Stimulated activated CD4-positive, alpha-beta T cell treated with anti-CD3 and anti-CD28 coated beads, Interleukin-15, amount 100 ng/mL, for 1 hour (primary cell): ENCODE data around the gene KLF5.

Experiments used
- DNase-seq, 2 donors: peaks; one replicate each; pipeline ENCODE4 v3.0.0-alpha.2; 2020; ENCODE audit warnings: low read depth in 1 of 2, low spot score in 1 of 2

Gene KLF5

DNA sequence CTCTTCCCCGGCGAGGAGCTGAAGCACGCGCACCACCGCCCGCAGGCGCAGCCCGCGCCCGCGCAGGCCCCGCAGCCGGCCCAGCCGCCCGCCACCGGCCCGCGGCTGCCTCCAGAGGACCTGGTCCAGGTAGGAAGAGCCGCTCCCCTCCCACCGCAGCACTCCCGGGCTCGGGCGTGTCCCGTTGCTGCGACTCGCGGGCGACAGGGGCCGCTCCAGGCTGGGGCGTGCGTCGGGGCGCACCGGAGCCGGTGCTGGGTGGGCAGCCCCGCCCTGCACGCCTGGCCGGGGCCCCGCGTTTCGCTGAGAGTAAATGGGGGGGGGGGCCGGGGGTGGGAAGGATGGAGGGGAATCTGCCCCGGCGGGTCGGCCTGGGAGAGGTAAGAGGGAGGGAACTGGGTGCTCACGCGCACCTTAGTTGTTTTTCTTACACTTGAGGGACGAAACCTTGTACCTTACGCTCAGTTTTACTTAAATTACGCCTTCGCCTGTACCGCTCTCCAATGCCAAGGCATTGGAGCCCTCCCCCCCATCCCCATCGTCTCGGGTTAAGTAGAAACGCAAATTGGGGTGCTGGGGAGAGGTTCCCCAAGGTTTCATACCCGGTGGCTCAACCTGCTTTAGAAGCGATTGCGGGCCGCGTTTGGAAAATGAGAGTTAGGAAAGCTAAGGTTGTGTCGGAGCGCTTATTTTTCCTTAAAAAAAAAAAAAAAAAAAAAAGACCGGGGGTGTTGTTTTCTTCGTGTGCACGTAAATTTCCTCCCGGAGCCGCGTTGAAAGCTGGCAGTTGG, 850 bp downstream of the KLF5 start:
- DNase-seq, result peak; percentile 12 to 34

DNA sequence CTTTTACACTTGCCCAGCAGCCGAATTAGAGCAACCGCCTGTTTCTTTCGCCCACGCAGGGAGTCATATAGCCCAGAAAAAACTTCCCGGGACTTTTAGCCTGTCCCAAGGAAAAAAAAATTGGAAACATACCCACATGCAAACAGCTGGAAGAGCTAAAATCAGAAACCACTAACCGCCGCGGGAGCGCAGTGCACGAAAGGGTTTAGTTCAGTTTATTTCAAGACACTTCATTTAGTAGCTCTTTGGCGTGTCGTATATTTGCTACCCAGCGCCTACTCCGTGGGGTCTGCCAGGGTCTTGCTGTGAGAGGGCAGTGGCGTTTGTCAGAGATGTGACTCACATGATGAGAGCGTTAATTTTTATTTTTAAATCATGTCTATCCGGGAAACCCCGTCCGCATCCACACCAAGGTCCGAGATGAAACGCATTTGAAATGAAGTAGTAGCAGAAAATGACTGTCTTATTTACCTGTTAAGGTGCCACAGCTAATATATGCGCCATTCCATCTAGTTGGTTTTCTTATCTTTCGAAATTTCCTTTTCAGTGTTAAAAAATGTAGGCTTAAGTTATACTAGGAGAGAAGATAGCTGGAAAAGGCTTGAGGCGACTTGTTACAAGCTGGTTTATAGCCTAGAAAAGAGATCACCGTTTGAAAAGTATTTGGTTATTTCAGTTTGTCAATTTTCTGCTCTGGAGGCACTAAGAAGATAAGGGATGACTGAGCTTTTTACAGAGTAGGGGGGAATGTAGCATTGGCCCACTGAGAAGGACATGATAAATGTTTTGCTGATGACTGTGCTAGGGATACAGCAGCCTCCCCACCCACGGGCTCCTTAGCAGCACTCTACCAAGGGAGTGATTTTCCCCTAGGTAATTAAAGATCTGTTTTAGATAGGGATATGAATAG, 1.7 kb downstream of the KLF5 start:
- no peak for DNase-seq

DNA sequence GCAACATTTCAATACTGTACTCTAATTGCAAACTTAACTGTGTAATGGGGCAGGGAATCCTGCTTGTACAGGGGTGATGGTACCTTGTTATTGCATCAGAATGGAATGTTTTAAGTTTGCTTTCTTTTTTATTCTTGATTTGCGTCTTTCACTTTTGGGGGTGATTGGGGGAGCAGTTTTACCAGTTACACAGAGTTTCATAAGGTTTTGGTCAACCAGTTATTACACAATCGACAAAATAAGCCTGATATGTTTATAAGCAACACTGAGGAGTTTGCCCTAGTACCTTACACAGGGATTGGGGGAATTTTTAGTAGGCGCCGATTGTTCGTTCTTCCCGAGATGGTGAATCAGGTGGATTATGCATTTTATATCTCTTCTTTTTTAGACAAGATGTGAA, 2.7 kb downstream of the KLF5 start:
- DNase-seq, result no peak

DNA sequence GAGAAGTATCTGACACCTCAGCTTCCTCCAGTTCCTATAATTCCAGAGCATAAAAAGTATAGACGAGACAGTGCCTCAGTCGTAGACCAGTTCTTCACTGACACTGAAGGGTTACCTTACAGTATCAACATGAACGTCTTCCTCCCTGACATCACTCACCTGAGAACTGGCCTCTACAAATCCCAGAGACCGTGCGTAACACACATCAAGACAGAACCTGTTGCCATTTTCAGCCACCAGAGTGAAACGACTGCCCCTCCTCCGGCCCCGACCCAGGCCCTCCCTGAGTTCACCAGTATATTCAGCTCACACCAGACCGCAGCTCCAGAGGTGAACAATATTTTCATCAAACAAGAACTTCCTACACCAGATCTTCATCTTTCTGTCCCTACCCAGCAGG, 3.1 kb downstream of the KLF5 start:
- DNase-seq, result no peak

DNA sequence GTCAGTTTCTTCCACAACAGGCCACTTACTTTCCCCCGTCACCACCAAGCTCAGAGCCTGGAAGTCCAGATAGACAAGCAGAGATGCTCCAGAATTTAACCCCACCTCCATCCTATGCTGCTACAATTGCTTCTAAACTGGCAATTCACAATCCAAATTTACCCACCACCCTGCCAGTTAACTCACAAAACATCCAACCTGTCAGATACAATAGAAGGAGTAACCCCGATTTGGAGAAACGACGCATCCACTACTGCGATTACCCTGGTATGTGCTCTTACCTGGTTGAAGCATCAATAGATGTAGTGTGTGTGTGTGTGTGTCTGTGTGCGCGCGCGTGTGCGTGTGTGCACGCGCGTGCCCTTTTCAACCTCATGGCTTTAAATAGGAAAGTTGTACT, 3.7 kb downstream of the KLF5 start:
- DNase-seq, result no peak

DNA sequence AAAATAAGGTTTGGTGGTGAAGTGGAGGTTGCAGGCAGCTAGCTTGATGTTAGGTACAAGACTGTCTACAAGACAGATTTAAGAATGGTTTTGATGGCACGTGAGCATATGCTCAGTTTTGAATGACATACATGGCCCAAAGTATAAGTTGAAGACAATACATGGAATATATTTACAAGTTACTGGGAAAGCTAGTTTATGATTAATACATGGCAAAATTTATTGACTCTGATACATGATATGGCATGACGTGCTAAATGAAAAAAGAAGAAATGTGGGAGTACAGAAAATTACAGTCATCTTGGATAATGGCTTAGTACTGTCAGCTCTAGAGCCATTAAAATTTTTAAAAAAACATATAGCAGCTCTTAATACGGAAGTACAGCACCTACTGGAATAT, 4.4 kb downstream of the KLF5 start:
- no peak for DNase-seq

DNA sequence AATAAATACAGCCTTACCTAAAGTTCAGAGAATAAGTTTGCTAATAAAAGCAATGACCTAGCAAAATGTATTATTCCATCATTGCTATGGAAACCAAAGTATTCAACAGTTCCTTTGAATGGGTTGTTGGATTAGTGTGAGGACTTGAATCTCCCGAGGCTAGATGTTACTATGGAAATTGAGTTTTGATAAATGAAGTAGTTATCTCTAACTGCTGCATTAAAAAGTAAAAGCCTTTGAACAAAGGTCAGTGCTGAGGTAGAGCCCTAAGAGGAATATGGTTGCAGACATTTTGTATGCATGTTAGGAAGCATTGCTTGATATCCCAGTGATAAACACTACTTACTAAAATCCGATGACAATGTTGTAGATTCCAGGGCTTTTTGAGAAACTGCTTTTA, 6.2 kb downstream of the KLF5 start:
- DNase-seq, result no peak

DNA sequence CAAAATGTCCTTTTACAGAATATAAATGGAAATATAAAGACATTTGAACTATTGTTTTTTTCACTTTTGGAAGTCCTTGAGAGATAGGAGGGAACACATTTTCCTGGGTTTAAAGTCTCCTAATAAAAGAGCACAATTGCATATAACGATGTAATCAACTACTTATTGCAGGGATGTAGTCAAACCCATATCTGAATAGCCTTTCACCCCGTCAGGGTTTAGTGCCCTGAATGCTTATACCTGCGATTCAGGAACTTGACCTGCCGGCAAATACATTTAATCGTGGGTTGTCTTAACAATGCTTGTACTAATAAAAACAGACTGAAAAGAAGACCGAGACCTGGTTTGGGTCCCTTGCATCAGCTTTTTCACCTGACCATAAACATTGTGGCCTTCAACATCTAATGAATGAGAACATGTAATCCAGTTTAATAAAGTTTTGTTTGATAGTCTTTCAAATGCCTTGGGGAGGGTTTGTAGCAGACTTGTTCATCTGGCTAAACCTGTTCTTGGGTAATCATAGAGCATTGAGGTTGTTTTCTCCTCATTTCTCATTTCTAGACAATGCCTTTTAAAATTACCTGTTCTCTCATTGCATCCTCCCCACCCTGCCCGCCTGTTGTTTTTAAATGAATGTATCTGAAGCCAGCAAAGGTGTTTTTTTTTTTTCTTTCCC, 7.0 kb downstream of the KLF5 start:
- no peak for DNase-seq

DNA sequence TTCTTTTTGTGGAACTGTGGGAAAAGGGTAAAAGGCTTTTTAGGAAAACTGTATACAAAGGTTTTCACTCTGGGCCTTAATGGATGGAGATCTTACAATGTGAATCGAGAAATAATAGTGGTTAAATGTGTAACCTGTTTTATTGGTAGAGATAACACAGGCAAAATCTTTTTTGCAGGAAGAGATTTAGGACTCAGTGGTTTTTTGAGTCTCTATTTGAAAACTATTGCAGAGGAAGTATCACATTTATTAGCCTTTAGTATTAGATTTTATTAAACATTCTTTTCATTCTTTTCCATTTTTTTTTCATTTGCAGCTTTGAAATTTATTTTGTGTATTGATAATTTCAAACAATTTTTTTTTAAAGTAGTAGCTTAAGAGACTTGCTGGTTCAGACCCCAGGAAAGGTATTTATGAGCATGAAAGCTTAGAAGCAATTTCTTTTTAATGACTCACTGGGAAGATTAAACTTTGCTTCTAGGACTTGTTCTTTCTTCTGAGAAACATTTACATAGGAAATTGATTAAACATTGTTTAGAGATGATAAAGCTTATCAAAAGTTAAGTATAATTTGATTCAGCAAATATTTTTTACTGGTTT, 10.5 kb downstream of the KLF5 start:
- DNase-seq, result no peak

DNA sequence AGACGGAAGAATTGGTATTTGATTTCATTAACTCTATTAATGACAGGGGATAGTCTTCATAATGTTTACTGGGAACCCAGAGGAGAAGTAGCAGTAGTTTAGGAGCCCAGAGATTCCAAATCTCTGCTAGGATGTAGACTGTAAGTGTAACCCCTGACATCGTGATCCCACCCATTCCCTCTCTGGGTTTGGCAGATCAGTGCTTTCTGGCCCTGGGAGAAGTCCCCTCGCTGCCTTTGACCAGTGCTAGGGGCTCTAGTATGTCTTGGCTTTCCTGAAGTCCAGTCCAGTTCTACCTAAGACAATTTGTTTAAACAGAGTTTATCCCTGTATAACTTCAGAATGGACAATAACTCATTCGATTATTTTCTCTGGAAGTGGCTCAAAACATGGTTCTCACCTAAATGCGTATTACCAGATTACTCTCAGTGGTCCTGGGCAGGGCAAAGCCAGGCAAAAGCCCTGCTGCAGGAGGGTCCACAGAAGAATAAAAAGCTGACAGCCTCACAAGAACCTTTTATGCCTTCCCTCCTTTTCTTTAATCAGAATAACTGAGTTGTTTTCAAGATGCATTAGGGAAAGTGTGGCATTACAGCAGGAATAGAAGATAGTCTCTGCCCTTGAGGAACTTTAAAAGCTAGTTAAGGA, 11.8 kb downstream of the KLF5 start:
- no peak for DNase-seq

DNA sequence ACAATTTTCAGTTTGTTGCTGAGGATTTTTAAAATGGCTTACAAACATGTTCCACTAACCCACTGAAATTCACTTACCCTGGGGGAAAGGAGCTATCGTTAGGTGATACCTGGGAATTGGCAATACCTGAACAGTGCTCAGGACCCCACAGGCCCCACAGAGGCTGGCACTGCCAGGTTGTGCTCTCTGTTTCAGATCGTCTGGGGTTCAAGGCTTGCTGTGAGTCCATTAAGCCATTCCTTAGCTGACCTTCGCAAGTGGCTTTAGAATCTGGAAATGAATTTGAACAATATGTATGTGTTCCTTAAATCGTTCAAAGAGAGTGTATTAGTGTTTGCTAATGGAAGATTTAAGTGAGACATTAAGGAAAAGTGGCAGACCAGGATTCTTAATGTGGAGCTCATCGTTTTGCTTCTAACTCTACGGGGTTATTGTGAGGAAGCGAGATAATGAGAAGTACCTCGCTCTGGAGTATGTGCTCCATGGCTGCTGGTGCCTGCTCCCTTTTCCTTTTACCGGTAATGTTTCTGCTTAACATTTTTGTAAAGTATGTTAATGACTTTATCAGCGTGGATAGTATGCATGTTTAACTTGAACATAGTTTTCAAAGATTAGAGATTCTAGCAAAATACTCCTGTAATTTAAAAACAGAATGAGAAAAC, 13.6 kb downstream of the KLF5 start:
- no peak for DNase-seq

DNA sequence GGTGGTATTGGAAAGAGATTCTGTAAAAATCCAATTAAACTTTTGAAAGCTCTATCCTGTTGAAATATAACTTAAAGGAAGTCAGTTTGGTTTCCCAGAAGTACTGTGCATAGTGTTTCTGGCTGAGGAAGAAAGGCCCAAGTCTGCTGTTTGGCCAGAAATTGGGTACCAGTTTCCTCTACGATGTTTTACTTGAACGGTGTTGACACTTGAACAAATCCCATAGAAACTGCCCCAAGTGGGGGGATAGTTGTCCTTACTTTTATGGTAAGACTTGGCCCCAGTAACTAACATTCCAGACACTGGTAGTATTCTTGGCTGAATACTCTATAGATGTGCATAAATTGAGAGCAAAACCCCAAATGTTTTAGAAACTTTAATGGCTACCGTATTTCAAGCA, 14.2 kb downstream of the KLF5 start:
- DNase-seq, result no peak

DNA sequence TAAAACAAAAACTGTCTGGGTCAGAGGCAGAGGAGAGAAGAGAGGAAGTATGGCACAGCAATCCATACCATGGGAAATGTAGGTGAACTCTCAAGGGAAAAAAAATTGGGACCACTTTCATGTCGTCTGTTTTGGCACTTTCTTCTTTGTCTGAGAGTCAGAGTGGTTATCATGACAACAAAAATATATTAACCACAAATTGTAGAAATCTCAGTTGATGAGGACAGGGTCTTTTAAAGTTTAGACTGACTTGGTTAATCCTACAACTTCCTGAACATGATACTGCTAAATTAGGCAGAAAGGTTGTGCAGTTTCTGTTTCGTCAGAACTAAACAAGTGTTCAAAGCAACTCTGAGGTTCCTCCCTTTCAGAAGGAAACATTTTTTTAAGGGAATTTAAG, 15.2 kb downstream of the KLF5 start:
- no peak for DNase-seq

DNA sequence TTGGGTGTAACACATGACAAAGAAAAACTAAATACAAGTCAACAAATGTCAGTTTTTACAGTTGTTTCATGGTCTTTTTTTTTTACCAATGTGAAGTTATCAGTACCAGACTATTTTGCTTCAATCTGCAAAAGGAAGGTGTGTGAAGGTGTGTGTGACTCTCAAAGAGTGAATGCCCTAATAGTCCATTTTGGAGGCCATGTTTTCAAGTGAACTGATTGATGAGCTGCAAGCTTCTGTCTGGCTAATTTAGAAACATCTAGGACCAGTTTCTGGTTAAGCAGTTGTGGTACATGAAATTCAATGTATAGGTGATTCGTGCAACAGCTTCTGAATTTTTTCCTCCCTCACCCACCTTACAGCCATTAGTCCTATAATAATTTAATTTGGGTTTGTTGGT, 16.1 kb downstream of the KLF5 start:
- DNase-seq, result no peak

DNA sequence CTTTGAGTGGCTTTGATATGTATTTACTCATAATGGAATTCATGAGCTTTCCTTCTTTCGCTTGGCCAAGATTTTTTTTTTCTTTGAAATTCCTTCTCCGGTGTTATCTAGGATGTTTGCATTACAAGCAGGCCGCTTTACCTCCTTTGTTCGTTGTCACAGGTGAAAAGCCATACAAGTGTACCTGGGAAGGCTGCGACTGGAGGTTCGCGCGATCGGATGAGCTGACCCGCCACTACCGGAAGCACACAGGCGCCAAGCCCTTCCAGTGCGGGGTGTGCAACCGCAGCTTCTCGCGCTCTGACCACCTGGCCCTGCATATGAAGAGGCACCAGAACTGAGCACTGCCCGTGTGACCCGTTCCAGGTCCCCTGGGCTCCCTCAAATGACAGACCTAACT, 16.7 kb downstream of the KLF5 start:
- DNase-seq, result no peak

DNA sequence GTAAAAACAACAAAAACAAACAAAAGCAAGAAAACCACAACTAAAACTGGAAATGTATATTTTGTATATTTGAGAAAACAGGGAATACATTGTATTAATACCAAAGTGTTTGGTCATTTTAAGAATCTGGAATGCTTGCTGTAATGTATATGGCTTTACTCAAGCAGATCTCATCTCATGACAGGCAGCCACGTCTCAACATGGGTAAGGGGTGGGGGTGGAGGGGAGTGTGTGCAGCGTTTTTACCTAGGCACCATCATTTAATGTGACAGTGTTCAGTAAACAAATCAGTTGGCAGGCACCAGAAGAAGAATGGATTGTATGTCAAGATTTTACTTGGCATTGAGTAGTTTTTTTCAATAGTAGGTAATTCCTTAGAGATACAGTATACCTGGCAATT, 17.1 kb downstream of the KLF5 start:
- DNase-seq, result no peak

DNA sequence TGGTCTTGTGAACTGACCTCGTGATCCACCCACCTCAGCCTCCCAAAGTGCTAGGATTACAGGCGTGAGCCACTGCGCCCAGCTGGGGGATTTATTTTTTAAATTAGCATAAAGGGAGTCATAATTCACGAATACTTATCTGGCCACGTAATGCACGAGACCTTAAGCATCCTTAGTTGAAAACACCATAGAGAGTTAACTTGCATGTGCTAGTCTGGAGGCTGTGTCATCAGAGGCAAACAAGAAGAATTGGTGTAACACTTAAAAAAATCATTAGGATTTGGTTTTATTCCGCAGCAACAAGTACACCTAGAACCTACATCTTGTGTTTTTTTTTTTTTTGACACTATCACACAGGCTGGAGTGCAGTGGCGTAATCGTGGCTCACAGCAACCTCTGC, 19.1 kb downstream of the KLF5 start:
- DNase-seq, result no peak

DNA sequence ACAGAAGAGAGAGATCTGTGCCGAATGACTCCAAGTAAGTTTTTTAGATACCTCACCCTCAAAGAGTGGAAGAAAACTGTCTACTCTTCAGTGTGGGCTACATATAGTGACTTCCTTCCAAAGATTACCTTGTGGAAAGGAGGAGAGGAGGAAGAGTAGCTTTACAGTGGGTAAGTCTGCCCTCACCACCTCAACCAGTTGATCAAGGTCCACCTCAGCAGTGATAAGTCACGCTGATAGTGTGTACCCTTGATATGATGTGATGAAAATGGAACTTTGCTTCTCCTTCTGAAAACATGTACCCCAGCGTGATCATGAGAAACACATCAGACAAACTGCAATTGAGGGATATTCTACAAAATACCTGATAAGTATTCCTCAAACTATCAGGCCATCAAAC, 20.6 kb downstream of the KLF5 start:
- DNase-seq, result no peak

DNA sequence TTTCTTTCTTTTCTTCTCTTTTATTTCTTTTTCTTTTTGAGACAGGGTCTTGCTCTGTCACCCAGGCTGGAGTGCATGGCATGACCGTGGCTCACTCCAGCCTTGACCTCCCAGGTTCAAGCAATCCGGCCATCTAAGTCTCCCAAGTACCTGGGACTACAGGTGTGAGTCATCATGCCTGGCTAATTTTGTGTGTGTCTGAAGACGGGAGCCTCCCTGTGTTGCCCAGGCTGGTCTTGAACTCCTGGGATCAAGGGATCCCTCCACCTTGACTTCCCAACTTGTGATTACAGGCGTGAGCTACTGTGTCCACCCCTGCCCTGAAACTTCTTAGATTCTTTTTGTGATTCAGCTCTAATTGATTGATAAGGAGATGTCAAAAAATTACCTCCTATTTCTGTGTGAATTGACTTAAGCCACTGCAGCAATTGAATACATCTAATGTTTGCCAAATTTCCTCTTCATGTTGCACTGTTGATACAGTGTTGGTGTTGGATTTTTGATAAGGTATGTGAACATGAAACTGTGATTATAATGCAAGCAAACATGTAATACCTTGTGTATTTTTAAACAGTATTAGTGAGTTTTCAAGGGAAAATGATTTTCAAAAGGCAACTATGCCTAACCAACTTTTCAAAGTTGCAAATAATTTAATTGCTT, 22.6 kb downstream of the KLF5 start:
- no peak for DNase-seq

DNA sequence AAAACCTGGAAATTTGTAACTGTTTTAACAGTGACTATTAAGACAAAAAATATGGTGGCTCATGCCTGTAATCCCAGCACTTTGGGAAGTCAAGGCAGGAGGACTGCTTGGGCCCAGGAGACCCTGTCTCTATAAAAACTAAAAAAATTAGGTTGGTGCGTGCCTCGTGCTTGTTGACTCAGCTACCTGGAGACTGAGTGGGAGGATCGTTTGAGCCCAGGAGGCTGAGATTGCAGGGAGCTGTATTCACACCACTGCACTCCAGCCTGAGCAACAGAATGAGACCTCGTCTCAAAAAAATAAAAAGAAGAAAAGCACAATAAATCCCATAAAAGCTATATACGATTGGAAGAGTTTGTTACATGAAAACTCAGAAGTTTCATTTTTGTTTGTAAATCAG, 23.7 kb downstream of the KLF5 start:
- DNase-seq, result no peak
